SK-N-SH treated with all-trans-retinoic acid at 6 μM for 48 hours (cell line): Measurements from ENCODE around the gene CTNNA3.

Experiments used
- ARNTL ChIP-seq: fragments of 450-650 bp; formaldehyde crosslinking; IDR thresholded peaks from 2 replicates; pipeline ENCODE4 v1.5.0; 2020; ENCODE audit warnings: low read depth, mild to moderate bottlenecking, moderate library complexity, borderline replicate concordance
- BACH2 ChIP-seq: fragments of 250-450 bp; sonication (Bioruptor Pico); IDR thresholded peaks from 2 replicates; pipeline ENCODE4 v1.9.0; 2021; ENCODE audit warnings: mild to moderate bottlenecking, borderline replicate concordance
- CSDC2 ChIP-seq: fragments of 250-450 bp; sonication (Bioruptor Pico); IDR thresholded peaks from 2 replicates; pipeline ENCODE4 v1.5.0; 2020; ENCODE audit warnings: mild to moderate bottlenecking, moderate library complexity
- ISL1 ChIP-seq: fragments of 250-450 bp; sonication (Bioruptor Pico); IDR thresholded peaks from 2 replicates; pipeline ENCODE4 v2.1.2; 2022; ENCODE audit warnings: mild to moderate bottlenecking, moderate library complexity
- OSR1 ChIP-seq: fragments of 250-450 bp; sonication (Bioruptor Pico); IDR thresholded peaks from 2 replicates; pipeline ENCODE4 v1.8.0; 2022; ENCODE audit warnings: moderate library complexity, mild to moderate bottlenecking, inconsistent platforms
- PATZ1 ChIP-seq: fragments of 250-450 bp; sonication (Bioruptor Pico); IDR thresholded peaks from 2 replicates; pipeline ENCODE4 v1.8.0; 2020; ENCODE audit warnings: mild to moderate bottlenecking, moderate library complexity, borderline replicate concordance
- PPARA ChIP-seq: fragments of 250-450 bp; sonication (Bioruptor Pico); IDR thresholded peaks from 2 replicates; pipeline ENCODE4 v1.5.0; 2020; ENCODE audit warnings: mild to moderate bottlenecking, borderline replicate concordance
- RARB ChIP-seq: fragments of 250-450 bp; sonication (Bioruptor Pico); IDR thresholded peaks from 2 replicates; pipeline ENCODE4 v1.8.0; 2021; ENCODE audit warnings: mild to moderate bottlenecking, moderate library complexity
- TOX ChIP-seq: fragments of 250-450 bp; sonication (Bioruptor Pico); IDR thresholded peaks from 2 replicates; pipeline ENCODE4 v1.8.0; 2021; ENCODE audit warnings: mild to moderate bottlenecking, moderate library complexity, borderline replicate concordance
- ZFP3 ChIP-seq: fragments of 250-450 bp; sonication (Bioruptor Pico); IDR thresholded peaks from 2 replicates; pipeline ENCODE4 v1.5.0; 2020; ENCODE audit warnings: mild to moderate bottlenecking, moderate library complexity
- ZFP30 ChIP-seq: fragments of 450-650 bp; formaldehyde crosslinking; IDR thresholded peaks from 2 replicates; pipeline ENCODE4 v1.5.0; 2022; ENCODE audit warnings: mild to moderate bottlenecking, moderate library complexity
- ZNF565 ChIP-seq: fragments of 450-650 bp; formaldehyde crosslinking; conservative IDR thresholded peaks from 2 replicates; pipeline ENCODE4 v1.5.0; 2020; ENCODE audit warnings: low read depth, mild to moderate bottlenecking, moderate library complexity
- ZNF8 ChIP-seq: fragments of 450-650 bp; formaldehyde crosslinking; IDR thresholded peaks from 2 replicates; pipeline ENCODE4 v1.5.0; 2020; ENCODE audit warnings: mild to moderate bottlenecking, moderate library complexity
- TF ChIP-seq, protein P1 (sequence below): fragments of 250-450 bp; sonication (Bioruptor Pico); IDR thresholded peaks from 2 replicates; pipeline ENCODE4 v1.5.0; 2020; ENCODE audit warnings: mild to moderate bottlenecking, moderate library complexity

DNA sequence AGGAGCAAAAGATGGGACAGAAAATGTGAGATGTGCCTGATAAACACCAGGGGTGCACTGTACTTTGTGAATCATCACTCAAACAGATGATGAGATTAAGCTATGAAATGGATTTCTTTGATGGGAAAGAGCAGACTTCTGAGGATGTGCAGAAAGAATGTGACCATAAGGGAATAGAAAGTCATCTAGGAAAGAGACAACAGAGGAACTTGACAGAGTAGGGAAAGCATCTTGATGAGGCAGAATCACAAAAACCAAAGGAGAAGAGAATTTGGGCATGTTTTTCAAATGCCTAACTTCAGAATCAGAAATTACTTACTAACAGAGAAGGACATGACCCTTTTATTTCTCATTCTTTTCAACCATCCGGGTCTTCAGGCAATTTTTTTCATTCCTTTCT is 852.6 kb downstream of the CTNNA3 start:
- TF ChIP-seq RARB (no peak), ISL1 (CRISPR knock-in tag) (no peak), PATZ1 (CRISPR knock-in tag) (no peak), ZNF8 (no peak), ZFP30 (CRISPR knock-in tag) (no peak), TOX (CRISPR knock-in tag) (no peak), ARNTL (CRISPR knock-in tag) (no peak), ZNF565 (CRISPR knock-in tag) (no peak), CSDC2 (CRISPR knock-in tag) (no peak), OSR1 (CRISPR knock-in tag) (no peak), PPARA (CRISPR knock-in tag) (no peak), BACH2 (CRISPR knock-in tag) (no peak), ZFP3 (CRISPR knock-in tag) (no peak)
- TF ChIP-seq, protein P1, sequence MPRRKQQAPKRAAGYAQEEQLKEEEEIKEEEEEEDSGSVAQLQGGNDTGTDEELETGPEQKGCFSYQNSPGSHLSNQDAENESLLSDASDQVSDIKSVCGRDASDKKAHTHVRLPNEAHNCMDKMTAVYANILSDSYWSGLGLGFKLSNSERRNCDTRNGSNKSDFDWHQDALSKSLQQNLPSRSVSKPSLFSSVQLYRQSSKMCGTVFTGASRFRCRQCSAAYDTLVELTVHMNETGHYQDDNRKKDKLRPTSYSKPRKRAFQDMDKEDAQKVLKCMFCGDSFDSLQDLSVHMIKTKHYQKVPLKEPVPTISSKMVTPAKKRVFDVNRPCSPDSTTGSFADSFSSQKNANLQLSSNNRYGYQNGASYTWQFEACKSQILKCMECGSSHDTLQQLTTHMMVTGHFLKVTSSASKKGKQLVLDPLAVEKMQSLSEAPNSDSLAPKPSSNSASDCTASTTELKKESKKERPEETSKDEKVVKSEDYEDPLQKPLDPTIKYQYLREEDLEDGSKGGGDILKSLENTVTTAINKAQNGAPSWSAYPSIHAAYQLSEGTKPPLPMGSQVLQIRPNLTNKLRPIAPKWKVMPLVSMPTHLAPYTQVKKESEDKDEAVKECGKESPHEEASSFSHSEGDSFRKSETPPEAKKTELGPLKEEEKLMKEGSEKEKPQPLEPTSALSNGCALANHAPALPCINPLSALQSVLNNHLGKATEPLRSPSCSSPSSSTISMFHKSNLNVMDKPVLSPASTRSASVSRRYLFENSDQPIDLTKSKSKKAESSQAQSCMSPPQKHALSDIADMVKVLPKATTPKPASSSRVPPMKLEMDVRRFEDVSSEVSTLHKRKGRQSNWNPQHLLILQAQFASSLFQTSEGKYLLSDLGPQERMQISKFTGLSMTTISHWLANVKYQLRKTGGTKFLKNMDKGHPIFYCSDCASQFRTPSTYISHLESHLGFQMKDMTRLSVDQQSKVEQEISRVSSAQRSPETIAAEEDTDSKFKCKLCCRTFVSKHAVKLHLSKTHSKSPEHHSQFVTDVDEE (CRISPR knock-in tag), result no peak
